GM21360 (cell line): ENCODE measurements around the gene ARHGAP26.

Experiments used
- ATAC-seq: cut with Tn5 transposase; IDR thresholded peaks from one replicate; pipeline ENCODE4 v1.9.1; 2021; ENCODE audit warnings: mild to moderate bottlenecking, moderate library complexity; ENCODE audit not compliant: unreplicated experiment

ARHGAP26 gene

DNA sequence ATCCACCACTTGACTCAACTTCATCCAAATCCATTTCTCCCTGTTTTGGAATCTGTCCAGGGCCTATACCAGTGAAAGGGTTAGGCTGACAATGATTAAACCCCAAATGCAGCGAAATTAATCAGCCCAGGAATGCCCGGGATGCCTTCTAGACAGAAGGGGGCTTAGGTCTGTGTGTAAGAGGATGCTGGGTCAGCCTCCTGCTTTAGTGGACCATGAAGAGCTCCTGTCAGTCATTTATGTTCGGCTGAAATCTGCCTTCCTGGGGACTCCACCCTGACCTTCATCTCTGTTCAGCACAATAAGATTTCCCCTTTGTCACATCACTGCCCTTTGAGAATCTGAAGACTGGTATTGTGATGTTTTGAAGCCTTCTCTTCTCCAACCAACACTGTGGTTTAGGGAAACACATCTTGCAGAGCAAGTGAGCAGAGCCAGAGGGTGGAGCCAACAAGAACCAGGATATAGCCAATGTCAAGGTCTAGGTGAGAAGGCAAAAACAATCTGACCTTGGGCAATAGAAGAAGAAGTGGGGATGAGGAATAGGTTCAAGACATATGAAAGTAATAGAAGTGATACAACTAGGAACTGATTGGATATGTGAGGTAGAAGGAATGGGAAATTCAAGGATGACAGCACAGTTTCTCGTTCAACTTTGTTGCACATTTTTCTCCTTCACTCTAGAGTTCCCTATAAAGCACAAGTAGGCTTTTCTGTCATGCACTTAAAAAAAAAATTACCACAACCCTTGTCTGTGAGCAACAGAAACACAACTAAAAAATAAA, 234.4 kb downstream of the ARHGAP26 start:
- ATAC-seq, result peak; percentile 41

DNA sequence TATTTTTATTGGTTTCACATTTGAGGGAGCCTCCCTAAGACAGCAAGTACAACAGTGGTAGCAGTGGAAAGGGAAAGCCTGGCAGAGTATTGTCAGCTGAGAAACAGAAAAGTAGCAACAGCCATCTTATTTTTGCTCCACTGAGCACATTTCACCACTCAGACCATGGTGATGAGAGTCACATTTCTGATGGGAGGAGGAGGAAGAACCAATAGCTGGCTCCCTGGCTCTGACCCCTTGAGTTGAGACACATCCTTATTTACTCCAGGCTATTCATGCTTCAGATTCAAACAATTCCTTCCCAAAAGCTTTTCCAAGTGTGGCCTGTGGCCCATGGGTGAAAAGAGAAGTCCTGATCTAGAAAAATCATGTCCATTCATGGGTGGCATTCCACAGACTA, 236.3 kb downstream of the ARHGAP26 start:
- ATAC-seq, result no peak

DNA sequence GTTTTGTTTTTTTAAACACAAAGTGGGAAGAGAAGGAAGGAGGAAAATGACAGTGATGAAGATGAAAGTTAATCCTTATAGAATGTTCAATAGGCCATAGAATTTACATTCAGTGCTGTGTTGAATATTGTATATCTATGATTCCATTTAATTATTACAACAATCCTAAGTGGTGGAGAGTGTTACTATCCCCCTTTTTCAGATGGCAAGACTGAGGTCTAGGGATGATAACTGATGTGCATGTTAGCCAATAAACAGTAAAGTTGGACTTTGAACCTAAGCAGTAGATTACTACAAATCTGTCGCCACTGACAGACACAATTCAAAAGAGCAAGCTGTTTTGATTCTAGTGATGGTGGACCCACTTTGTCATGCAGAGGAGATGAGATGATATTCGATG, 237.9 kb downstream of the ARHGAP26 start:
- ATAC-seq, result no peak

DNA sequence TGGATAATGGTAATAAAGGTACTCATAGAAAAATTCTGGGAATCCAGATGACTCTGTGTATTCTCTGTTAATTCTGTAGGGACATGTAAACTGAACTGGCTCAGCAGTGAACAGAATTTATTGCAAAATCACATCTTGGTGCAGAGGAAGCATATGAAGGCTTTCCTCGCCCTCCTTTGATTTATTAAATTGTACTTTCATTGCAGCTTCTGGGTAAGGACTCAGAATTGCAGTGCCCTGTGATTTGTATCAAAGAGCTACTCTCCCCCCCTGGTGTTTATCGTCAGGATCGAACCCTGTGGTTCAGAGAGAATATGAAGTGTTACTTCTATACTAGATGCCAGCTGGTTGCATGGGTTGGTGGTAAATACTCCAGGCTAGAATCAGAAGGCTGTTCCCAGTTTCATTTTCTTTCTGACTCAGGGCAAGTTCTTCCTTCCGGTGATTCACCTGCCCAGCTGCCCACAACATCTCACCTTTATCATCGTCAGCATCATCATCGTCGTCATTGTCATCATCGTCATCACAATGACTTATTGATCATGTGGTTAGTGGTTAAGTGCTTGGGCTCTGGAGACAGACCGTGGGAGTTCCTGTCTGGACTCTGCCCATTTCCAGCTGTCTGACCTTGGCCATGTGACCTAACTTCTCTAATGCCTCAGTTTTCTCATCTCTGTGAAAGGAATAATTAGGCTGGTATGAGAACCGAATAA, 238.8 kb downstream of the ARHGAP26 start:
- peak; percentile 56 for ATAC-seq

DNA sequence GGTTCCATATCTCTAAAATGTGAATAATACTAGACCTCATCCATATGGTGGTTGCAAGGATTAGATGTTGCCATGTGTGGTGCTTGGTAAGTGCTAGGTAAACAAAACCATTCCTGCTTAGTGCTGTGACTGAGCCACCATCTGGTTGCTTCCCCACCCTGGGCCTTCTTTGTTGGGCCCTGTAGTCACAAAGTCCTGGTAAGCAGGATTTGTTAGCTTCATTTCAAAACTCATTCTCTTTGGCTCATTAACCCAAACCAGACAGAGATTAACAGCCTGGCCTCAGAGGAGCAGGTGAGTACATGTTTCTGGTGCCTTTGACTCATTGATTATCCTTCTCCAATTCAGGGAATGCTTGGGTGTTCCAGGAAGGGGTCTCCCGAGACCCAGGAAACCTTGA, 240.2 kb downstream of the ARHGAP26 start:
- ATAC-seq, result no peak

DNA sequence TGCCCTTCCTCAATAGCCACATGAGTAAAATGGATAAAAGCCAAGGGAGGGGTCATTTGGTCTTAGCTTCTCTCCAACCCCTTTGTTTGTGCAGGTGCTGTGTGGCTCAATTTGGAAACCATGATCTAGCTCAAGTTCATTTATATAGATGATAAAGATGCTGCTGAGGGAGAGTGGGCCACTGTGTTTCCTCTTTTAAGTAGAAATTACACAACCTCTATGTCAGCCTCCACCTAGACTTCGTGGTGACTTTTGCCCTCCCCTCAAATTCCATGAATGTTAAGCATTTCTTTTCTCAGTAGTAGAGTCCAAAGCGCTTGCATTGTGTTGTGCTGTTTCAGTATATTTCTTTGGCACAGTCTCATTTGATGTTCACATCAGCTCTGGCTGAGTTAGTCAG, 241.4 kb downstream of the ARHGAP26 start:
- ATAC-seq, result no peak

DNA sequence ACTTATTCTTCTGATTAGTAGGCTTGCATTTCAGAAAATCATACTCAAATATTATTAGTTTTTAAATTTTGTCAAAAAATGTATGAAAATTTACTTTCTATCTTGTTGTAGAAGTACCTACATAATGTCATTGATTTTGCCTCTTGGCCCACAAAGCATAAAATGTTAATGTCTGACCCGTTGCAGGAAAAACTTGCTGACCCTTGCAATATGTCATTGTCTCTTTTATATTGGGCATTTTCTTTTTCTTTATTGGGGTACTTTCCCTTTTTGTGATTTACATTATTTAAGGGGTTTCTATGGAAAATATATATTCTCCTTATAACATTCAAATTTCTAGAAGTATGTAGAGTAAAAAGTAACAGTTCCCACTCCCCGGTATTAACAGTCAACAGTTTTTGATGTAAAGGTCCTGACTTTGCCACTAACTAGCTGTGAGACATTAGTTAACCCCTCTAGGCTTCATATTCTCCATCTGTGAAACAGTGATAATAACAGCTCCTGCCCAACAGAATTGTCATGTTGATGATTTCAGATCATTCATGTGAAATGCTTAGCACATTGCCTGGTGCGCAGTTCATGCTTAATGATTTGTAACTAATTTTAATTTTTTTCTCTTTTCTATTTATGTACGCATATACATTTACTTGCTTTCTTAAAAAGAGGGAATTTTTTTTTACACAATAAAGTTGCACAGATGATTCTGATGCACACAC, 243.2 kb downstream of the ARHGAP26 start:
- no peak for ATAC-seq

DNA sequence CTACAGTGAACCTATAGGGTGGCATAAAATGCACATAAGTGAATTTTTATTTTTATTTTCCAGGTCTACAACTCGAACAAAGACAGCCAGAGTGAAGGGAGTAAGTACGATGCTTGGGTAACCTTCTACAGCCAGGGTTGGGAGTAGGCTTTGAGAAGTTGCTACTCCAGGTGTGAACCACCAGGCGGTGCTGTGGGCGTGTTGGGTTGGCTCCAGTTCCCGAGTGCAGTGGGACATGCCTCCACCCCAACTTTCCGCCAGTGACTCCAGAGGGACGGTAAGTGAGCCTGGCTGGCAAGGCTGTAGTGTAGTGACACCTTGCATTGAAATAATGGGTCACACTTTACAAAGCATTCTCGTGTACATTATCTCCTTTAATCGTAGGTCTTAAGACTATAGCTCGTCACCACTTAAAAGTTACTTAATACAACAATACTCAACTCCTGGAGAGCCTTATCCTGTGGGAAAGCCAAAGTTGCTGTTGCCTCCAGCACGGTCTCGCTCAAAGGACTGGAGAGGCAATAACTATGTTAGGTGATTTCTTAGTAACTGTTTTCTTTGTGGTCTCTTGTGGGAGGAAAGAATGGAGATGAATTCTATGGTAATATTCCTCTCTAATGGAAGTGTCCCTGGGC, 244.0 kb downstream of the ARHGAP26 start:
- no peak for ATAC-seq

DNA sequence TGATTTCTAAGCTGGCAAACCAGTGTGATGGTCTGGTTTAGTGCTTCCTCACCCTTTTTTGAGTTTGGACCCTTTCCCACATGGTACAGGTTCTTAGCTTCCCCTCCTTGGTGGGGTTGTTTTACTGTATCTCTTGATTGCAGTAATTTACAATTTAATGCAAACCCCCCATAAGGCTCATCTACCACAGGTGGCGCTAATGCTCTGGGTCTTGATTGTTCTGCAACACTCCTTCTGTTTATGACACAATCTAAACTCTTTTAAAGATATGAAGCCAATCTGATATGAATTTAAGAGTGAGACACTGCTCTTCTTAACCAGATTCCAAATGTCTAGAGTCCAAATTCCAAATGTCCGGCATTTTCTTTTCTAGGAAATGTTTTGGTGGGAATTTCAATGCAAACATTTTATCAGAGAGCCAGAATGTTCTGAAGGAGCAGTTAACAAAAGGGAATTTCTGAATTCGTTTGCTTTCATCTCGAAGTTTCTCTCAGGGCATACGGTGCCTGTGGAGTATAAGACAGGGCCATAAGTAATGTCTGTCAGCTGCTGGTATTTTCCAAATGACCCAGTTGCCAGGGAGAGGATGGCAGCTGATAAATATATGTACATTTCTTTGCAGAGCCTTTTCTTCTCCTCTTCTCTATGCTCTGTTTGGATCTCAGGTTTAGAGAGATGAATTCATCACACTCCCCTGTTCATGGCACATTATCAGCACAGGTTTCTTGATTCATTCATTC, 246.8 kb downstream of the ARHGAP26 start:
- ATAC-seq, result no peak

DNA sequence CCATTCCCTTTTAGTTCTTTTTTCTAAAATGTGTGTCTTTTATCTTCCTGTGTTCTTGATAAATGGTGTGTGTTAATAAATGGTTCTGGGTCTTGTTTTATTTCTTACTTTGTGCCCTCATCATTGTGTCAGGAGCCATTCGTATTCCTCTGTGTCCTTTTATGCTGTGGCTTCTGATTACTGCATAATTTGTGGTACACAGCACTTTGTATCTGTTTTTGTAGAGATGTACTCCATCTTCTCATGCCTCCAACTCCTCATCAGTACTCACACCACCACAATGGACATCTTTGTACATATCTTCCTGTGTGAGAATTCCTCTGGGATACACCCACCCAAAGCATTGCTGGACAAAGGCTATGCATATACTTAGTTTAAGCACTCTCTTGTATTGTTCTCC, 247.4 kb downstream of the ARHGAP26 start:
- no peak for ATAC-seq

DNA sequence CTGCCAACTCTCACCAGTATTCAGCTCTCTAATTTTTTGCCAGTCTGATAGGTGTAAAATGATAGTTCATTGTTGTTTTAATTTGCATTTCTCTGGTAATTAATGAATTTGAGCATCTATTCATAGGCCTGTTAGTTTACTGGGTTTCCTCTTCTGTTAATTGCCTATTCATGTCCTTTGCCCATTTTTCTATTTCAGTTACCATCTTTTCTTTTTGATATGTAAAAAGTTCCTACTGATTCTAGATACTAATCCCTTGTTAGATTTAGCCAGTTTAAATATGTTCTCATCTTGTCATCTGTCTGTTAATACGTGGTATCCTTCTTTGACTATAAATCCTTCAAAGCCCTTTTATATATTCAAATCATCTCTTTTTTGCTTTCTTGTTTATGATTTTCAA, 247.8 kb downstream of the ARHGAP26 start:
- ATAC-seq, result no peak

DNA sequence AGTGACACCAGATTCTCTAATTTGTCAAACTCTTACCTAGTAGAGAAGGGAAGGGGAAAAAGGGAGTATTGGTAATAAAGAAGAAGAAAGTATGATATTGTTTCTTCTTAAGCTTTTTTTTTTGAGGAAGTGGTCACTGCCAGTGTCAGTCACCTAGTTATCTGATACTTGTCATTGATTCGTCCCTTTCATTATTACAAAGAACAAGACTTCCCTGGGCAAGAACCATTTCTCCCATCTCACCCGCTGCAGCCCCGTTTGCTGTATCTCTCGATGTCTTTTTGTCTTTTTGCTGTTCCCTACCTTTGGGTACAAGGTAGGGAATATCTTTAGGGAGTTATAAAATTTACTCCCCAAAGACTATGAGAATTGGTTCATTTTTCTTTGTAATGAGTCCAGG, 249.0 kb downstream of the ARHGAP26 start:
- no peak for ATAC-seq

DNA sequence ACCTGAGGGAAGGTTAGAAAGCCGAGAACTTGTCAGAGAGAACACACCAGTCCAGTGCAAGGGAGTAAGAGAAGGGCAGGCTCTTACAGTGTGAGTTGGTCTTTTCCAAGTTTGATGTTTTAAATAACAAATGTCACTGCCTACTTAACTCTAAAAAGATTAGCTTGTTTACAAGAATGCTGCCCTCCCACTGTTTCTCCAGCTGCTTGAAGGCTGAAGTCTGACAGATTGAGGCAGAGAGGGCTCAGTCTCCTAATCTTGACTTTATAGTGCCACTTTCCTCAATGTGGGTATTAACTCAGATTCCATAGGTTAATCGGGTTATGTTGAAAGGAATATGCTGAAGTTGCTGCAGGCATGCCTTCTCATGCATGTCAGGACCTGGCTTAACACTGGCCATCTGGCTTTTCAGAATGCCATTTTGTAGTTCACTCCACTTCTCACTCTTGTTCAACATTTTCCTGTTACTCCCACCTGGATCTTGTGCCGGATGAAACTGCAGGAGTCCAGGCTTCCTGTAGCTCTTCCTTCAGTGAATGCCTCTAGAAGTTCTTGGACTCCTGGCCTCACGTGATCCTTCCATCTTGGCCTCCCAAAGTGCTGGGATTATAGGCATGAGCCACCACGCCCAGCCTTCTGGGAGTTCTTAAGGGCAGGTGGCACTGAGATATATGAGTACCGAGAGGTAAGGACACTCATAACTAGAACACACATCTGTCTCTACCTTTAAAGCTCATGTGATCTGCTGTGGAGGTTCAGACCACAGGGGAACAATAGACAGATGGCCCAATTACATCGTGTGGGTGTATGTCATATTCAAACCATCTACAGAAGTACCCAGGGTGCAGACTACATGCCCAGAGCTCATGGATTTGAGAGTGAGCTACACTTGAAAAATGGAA, 249.7 kb downstream of the ARHGAP26 start:
- ATAC-seq, result peak; percentile 85

DNA sequence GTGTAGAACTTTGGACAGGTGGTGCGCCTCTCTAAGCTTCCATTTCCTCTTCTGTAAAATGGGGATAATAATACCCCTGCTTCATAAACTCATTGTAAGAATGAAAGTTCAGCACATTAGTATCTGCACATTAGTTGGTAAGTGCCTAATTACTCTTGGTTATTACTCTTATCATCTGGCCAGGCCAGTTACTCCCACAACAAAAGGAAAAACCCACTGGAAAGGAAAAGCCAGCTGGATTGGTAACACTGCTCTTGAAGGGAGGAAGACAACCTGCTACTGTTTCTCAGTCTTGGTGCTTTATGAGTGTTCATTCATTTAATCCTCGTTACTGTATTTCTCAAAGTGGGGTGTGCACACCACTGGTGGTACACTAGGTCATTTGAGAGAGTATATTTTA, 251.4 kb downstream of the ARHGAP26 start:
- ATAC-seq, result no peak

DNA sequence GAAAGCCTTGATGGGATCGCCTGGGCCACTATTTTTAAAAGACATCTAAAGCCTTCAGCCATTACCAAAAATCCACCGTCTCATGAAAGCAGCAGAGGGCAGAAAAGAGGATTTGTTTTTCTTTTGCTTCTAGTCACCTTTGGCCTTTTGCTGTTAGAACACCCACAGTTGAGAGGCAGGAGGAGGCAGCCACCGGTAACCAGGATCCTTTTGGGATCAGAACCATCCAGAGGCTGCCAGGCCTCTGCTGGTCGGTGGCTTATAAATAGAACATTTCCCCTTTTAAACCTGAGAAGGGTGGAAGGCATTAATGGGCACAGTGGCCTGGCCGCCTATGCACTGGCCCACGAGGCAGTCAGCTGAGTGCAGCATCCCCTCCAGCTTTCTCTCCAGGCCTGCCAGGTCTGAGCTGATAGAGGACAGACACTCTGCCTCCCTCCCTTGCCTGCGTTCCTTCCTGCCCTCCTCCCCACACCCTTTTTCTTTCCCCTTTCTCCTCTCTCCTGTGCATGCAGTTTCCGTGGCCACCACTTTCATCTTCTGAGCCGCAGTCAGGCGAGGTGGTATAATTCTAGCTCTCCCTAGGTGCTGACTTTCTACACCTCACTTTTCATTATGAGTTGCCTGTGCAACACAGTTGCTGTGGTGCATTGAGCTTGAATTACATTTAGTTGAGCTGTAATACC, 253.4 kb downstream of the ARHGAP26 start:
- ATAC-seq, result peak; percentile 52

DNA sequence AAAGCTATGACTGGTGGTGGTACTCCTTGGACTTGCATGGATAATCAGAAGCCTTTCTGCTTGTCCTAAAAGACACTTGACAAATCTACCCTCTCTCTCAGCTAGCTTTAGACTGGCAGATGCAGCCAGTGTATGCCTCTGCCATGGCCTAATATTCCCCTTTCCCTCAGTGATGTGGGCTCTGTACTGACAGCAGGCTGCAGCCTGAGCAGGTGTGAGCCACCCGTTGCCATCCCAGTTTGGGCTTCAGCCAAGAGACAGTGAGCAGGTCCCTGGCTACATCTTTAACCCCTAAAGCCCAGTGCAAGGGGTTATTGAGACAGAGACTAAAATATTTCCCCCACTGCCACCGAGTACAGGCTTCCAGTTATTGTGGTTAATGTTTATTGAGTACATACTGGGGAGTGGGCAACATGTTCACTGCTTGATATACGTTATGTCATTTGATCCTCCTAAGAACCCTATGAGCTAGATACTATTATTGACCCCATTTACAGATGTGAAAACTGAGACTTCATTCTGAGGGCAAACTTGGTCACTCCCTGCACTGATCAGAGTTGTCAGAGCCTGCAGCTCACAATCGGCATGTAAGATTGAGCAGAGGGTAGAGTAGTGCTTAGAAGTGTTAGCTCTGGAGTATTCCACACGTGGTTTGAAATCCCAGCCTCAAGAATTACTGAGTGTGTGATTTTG, 254.2 kb downstream of the ARHGAP26 start:
- no peak for ATAC-seq

DNA sequence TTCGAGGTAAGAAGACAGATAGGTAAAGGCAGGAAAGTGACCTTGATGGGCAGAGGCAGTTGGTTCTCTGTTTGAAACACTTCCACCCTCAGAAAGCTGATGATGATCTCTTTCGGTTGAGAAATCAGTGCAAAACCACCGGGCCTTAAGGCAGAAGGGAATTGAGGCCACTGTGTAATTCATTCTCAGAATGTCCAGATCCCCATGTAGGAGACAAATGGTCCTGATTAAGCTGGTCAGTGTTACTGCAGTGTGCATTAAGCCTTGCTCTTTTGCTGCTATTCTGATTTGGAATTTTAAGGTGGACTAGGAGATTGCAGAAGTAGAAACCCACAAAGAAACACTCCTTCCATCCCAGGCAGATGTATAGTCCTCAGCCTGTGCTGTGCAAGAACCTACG, 255.2 kb downstream of the ARHGAP26 start:
- ATAC-seq, result no peak

DNA sequence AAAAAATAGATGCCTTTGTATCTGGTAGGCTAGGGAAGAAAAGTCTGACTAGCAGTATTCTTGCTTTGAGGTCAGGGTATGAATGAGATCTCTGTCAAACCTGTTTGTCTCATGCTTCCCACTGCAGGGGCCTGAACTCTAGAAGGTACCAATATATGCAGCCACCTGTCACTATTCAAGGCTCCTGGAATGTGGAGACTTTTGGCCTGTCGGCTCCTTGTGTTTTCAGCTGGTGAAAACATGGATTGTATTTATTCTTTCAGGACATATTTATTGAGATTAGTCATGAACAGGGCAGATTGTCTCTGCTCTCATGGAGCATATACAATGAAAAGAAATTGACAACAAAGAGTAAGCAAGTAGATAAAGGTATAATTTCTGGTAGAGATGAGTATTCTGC, 255.8 kb downstream of the ARHGAP26 start:
- no peak for ATAC-seq

DNA sequence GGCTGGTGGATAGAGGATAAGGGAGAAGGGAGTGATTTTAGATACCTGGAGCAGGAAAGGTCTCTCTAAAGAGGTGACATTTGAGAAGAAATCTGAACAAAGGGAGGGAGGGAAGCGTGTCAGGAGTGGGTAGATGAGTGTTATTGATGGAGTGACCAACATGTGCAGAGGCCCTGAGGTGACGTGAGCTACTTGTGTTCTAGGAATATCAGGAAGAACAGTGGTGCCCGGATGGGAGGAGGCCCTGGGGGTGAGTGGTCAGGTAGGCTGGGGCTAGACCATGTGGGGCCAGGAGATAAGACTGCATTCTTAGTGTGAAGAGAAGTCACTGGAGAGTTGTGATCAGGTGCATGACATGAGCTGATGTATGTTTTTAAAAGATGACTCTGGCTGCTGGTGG, 256.2 kb downstream of the ARHGAP26 start:
- no peak for ATAC-seq
